ENCODE results near the gene TMEM202. TPM values are rescaled to one million over a fixed set of nuclear protein-coding genes. Genes with fewer than 3 reads are reported as not detected.

Gene TMEM202
- total and polyA plus RNA-seq, 2 donors (not counting 1 experiment from before 2014, with no cell fraction given) = not detected

- peaks cover 6% of the 10 kb centered on the region for H3K4me1 Mint-ChIP-seq
- no peak overlapping the region for H3K27ac ChIP-seq (ENCODE audit: low read length in 2 of 2)
- H3K9me3 Mint-ChIP-seq (ENCODE audit: insufficient read depth) = peaks cover 21% of the 10 kb centered on the region
- no peak overlapping the region for H3K4me3 Mint-ChIP-seq
- H3K4me1 ChIP-seq (ENCODE audit: control insufficient read depth in 2 of 2, insufficient read depth in 2 of 2, low read length in 2 of 2) = peaks cover 0 to 4% of the 10 kb centered on the region in 2 donors
- H3K4me3 ChIP-seq (ENCODE audit: control extremely low read depth in 1 of 5, extremely low read depth in 1 of 5, insufficient read depth in 1 of 5, low read depth in 2 of 5, low read length in 4 of 5) = no peak overlapping the region
- ATAC-seq (ENCODE audit: low read depth) = no peak
- intact Hi-C loops (cut with micrococcal nuclease) = no loop called here
- H3K4me2 ChIP-seq (replicated peaks; ENCODE audit: low read depth, low read length, poor library complexity, severe bottlenecking) = no peak overlapping the region
- TF ChIP-seq CTCF (IDR thresholded peaks at IDR 0.05) (no peak), EZH2 (IDR thresholded peaks at IDR 0.05; ENCODE audit: borderline replicate concordance, insufficient read depth, low read depth, low read length, poor library complexity, severe bottlenecking) (no peak)
- peaks cover 0 to 24% (median 11%) of the 10 kb centered on the region in 3 donors for H3K9me3 ChIP-seq (ENCODE audit: control extremely low read depth in 1 of 3, control insufficient read depth in 2 of 3, insufficient read depth in 1 of 3, low read length in 2 of 3)
- H3K79me2 ChIP-seq (ENCODE audit: control insufficient read depth, insufficient read depth, low read length) = no peaks in the 10 kb centered on the region
- H3K36me3 ChIP-seq (replicated peaks in 1 of 2; ENCODE audit: control extremely low read depth in 1 of 2, control insufficient read depth in 1 of 2, extremely low read depth in 1 of 2, insufficient read depth in 2 of 2, low read length in 1 of 2) = no peaks in the 10 kb centered on the region
- no peak overlapping the region for H2AFZ ChIP-seq (ENCODE audit: insufficient read depth, low read depth, low read length, poor library complexity, severe bottlenecking)
- DNase-seq = no peak
- CTCF ChIA-PET = no interaction called here
- WGBS (ENCODE audit: insufficient coverage) = 100% methylated on average over 2 of the region's 2 CpGs
- H4K20me1 ChIP-seq (ENCODE audit: control insufficient read depth, insufficient read depth, low read length, poor library complexity, severe bottlenecking) = no peaks in the 10 kb centered on the region
- H3K27ac Mint-ChIP-seq = no peak overlapping the region
- POLR2A ChIA-PET = no interaction called here
- no peaks in the 10 kb centered on the region for H3K27me3 ChIP-seq (replicated peaks in 1 of 4; ENCODE audit: control extremely low read depth in 1 of 4, control insufficient read depth in 3 of 4, insufficient read depth in 4 of 4, low read length in 3 of 4)
- H3K9ac ChIP-seq (ENCODE audit: low read length) = no peak overlapping the region
- H3K27me3 Mint-ChIP-seq = no peaks in the 10 kb centered on the region
Observed at GRCh38 chr15:72423256-72423655, 25.2 kb downstream of the TMEM202 start.

GRCh38 chr15:72426753-72427152 lies 28.6 kb downstream of the TMEM202 start:
- Histone ChIP-seq H3K27ac (ENCODE audit: low read length in 2 of 2) (no peak overlapping the region), H2AFZ (ENCODE audit: insufficient read depth, low read depth, low read length, poor library complexity, severe bottlenecking) (no peak overlapping the region), H4K20me1 (ENCODE audit: control insufficient read depth, insufficient read depth, low read length, poor library complexity, severe bottlenecking) (no peaks in the 10 kb centered on the region), H3K9ac (ENCODE audit: low read length) (no peak overlapping the region), H3K27me3 (replicated peaks in 1 of 4; ENCODE audit: control extremely low read depth in 1 of 4, control insufficient read depth in 3 of 4, insufficient read depth in 4 of 4, low read length in 3 of 4) (no peaks in the 10 kb centered on the region), H3K4me3 (ENCODE audit: control extremely low read depth in 1 of 5, extremely low read depth in 1 of 5, insufficient read depth in 1 of 5, low read depth in 2 of 5, low read length in 4 of 5) (no peak overlapping the region), H3K9me3 (ENCODE audit: control extremely low read depth in 1 of 3, control insufficient read depth in 2 of 3, insufficient read depth in 1 of 3, low read length in 2 of 3) (peaks cover 0 to 24% (median 11%) of the 10 kb centered on the region in 3 donors), H3K36me3 (replicated peaks in 1 of 2; ENCODE audit: control extremely low read depth in 1 of 2, control insufficient read depth in 1 of 2, extremely low read depth in 1 of 2, insufficient read depth in 2 of 2, low read length in 1 of 2) (no peaks in the 10 kb centered on the region), H3K79me2 (ENCODE audit: control insufficient read depth, insufficient read depth, low read length) (no peaks in the 10 kb centered on the region), H3K4me1 (ENCODE audit: control insufficient read depth in 2 of 2, insufficient read depth in 2 of 2, low read length in 2 of 2) (no peaks in the 10 kb centered on the region), H3K4me2 (replicated peaks; ENCODE audit: low read depth, low read length, poor library complexity, severe bottlenecking) (no peak overlapping the region)
- no peak overlapping the region for H3K4me3 Mint-ChIP-seq
- no peaks in the 10 kb centered on the region for H3K4me1 Mint-ChIP-seq
- intact Hi-C loops (cut with micrococcal nuclease) = no loop called here
- DNase-seq (no peak), ATAC-seq (ENCODE audit: low read depth) (no peak)
- ChIA-PET POLR2A (no interaction called here), CTCF (no interaction called here)
- H3K9me3 Mint-ChIP-seq (ENCODE audit: insufficient read depth) = peaks cover 21% of the 10 kb centered on the region
- no peaks in the 10 kb centered on the region for H3K27me3 Mint-ChIP-seq
- TF ChIP-seq CTCF (IDR thresholded peaks at IDR 0.05) (no peak), EZH2 (IDR thresholded peaks at IDR 0.05; ENCODE audit: borderline replicate concordance, insufficient read depth, low read depth, low read length, poor library complexity, severe bottlenecking) (no peak)
- H3K27ac Mint-ChIP-seq = no peak overlapping the region

Data from B cell (primary cell).